ENCODE measurements around the gene IVD.

IVD gene

DNA sequence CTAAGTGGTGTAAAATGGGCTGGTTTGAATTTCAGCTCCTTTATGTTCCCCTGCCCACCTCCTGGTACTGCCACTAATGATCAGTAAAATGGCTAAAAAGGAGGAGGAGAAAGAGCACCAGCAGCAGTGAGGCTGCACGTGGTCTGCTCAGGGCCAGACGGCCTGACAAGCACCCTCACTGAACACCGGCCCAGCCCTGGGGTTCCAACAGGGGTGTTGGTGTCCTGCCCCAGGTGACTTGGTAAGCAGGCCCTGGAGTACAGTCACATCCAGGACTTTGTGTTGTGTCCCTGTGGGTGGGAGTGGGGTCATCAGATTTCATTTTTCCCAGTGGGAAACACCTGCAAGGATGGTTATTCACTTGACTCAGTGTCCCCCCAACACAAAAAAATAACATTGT lies 40.5 kb downstream of the IVD start:
- TF ChIP-seq TSHZ2 (CRISPR knock-in tag; IDR thresholded peaks at IDR 0.05) (no peak), ZC3H10 (CRISPR knock-in tag; IDR thresholded peaks at IDR 0.05) (no peak), CREB5 (CRISPR knock-in tag; IDR thresholded peaks at IDR 0.05; ENCODE audit: low read depth) (no peak), ARNTL (CRISPR knock-in tag; IDR thresholded peaks at IDR 0.05; ENCODE audit: borderline replicate concordance, low read depth) (no peak), PPARA (CRISPR knock-in tag; IDR thresholded peaks at IDR 0.05; ENCODE audit: borderline replicate concordance) (no peak)
- no peak for ATAC-seq

- no peak for ATAC-seq
- TF ChIP-seq ESRRG (CRISPR knock-in tag; IDR thresholded peaks at IDR 0.05): no peak
- no peak for TF ChIP-seq TCF4 (CRISPR knock-in tag; IDR thresholded peaks at IDR 0.05; ENCODE audit: borderline replicate concordance)
- no peak for TF ChIP-seq CSDC2 (CRISPR knock-in tag; IDR thresholded peaks at IDR 0.05)
- no peak for TF ChIP-seq RARB (CRISPR knock-in tag; IDR thresholded peaks at IDR 0.05)
- no peak for TF ChIP-seq CSRNP3 (CRISPR knock-in tag; IDR thresholded peaks at IDR 0.05)
Measured at GRCh38 chr15:40448354-40448753, 42.8 kb downstream of the IVD start.

GRCh38 chr15:40449275-40449674 lies 43.7 kb downstream of the IVD start:
- TF ChIP-seq GLIS3 (CRISPR knock-in tag; IDR thresholded peaks at IDR 0.05) (no peak), ESRRG (CRISPR knock-in tag; IDR thresholded peaks at IDR 0.05) (no peak)
- ATAC-seq: peak; percentile 61

DNA sequence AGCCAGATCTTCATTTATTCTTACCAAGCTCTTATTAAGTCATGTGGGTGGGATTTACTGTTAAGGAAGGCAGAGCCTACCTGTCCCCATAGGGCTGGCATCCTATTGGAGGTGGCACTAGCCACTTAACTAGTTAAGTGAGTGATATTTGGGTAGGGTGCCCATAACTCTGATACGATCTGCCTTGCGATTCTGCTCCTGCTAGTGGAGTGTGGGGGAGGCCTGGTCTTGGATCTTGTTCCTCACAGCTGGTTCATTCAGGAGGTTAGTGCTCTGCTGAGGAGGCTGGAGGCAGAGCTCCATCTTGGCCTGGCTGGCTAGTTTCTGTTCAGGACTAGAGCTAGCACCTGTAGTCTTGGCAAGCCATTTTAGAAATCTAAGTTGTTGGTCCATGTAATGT lies 44.5 kb downstream of the IVD start:
- no peak for ATAC-seq
- TF ChIP-seq RARB (CRISPR knock-in tag; IDR thresholded peaks at IDR 0.05) (no peak), TCF4 (CRISPR knock-in tag; IDR thresholded peaks at IDR 0.05; ENCODE audit: borderline replicate concordance) (no peak), ZC3H10 (CRISPR knock-in tag; IDR thresholded peaks at IDR 0.05) (no peak), ZNF70 (CRISPR knock-in tag; IDR thresholded peaks at IDR 0.05) (no peak), TSHZ2 (CRISPR knock-in tag; IDR thresholded peaks at IDR 0.05) (no peak), ZFP30 (CRISPR knock-in tag; IDR thresholded peaks at IDR 0.05) (no peak), ARNTL (CRISPR knock-in tag; IDR thresholded peaks at IDR 0.05; ENCODE audit: borderline replicate concordance, low read depth) (no peak), TOX (CRISPR knock-in tag; IDR thresholded peaks at IDR 0.05; ENCODE audit: borderline replicate concordance) (no peak), ZNF565 (CRISPR knock-in tag; conservative IDR thresholded peaks at IDR 0.05; ENCODE audit: low read depth) (no peak), ZNF8 (CRISPR knock-in tag; IDR thresholded peaks at IDR 0.05) (no peak), SNAI2 (CRISPR knock-in tag; IDR thresholded peaks at IDR 0.05) (no peak), CSRNP3 (CRISPR knock-in tag; IDR thresholded peaks at IDR 0.05) (no peak), CREB5 (CRISPR knock-in tag; IDR thresholded peaks at IDR 0.05; ENCODE audit: low read depth) (no peak)
- TF ChIP-seq, protein P1, sequence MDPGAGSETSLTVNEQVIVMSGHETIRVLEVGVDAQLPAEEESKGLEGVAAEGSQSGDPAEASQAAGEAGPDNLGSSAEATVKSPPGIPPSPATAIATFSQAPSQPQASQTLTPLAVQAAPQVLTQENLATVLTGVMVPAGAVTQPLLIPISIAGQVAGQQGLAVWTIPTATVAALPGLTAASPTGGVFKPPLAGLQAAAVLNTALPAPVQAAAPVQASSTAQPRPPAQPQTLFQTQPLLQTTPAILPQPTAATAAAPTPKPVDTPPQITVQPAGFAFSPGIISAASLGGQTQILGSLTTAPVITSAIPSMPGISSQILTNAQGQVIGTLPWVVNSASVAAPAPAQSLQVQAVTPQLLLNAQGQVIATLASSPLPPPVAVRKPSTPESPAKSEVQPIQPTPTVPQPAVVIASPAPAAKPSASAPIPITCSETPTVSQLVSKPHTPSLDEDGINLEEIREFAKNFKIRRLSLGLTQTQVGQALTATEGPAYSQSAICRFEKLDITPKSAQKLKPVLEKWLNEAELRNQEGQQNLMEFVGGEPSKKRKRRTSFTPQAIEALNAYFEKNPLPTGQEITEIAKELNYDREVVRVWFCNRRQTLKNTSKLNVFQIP (CRISPR knock-in tag; IDR thresholded peaks at IDR 0.05; ENCODE audit: borderline replicate concordance, low read depth): no peak
